Measurements from ENCODE around the gene MFRP.

MFRP gene

GRCh38 chr11:119367661-119368120 lies 21.2 kb upstream of the MFRP start:
- no peak for FAIRE-seq

DNA sequence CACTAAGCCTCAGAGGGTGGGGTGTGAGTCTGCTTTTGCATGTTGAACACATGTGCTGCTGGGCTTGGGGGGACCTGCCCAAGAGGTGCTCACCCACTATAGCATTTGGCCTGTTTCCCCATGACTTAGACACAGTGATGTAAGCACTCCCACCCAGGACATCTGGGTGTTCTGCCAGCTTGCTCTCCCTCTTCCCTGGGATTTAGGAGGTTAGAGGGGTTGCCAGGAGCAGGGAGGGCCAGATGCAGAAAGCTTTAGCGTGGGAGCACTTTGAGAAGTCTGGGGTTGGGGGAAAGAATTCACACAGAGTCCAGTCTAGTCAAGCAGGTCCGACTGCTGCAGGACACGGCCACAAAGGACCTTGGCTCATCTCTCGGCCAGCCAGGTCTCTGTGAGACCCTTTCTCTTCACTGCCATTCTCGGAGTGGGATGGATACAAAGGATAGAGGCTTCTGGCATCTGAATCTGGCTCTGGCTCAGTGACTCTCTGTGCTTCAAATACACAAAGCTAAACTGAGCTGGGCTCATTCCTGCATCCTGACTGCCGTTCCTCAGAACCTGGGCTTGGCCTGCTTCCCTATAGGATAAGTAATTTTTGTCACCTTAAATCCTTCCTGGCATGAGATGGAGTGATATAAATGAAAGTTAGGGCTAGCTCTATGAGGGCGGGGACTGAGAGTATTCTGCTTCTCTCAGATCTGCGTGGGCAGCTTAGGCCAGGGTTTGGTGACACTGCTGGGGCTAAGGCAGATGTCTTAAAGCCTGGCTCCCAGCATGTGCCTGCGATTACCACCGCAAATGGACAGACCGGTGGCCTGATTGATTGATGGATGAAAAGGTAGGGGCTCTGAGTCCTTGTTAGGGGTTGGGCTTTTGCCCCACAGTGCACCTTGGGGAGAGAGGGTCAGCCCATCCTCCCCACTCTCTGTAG lies 20.4 kb upstream of the MFRP start:
- TF ChIP-seq, protein P1, sequence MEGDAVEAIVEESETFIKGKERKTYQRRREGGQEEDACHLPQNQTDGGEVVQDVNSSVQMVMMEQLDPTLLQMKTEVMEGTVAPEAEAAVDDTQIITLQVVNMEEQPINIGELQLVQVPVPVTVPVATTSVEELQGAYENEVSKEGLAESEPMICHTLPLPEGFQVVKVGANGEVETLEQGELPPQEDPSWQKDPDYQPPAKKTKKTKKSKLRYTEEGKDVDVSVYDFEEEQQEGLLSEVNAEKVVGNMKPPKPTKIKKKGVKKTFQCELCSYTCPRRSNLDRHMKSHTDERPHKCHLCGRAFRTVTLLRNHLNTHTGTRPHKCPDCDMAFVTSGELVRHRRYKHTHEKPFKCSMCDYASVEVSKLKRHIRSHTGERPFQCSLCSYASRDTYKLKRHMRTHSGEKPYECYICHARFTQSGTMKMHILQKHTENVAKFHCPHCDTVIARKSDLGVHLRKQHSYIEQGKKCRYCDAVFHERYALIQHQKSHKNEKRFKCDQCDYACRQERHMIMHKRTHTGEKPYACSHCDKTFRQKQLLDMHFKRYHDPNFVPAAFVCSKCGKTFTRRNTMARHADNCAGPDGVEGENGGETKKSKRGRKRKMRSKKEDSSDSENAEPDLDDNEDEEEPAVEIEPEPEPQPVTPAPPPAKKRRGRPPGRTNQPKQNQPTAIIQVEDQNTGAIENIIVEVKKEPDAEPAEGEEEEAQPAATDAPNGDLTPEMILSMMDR (IDR thresholded peaks at IDR 0.05; ENCODE audit: insufficient read depth, missing control alignments), result no peak
- DNase-seq (ENCODE audit: insufficient read length, low spot score), result no peak
- FAIRE-seq, result no peak

More at GRCh38 chr11:119367661-119368120, 21.2 kb upstream of the MFRP start:
- TF ChIP-seq, protein P1 (IDR thresholded peaks at IDR 0.05; ENCODE audit: insufficient read depth, missing control alignments), result no peak
- DNase-seq (ENCODE audit: insufficient read length, low spot score), result no peak

- FAIRE-seq (no peak), DNase-seq (ENCODE audit: insufficient read length, low spot score) (no peak)
- TF ChIP-seq, protein P1 (IDR thresholded peaks at IDR 0.05; ENCODE audit: insufficient read depth, missing control alignments), result no peak
Observed at GRCh38 chr11:119365071-119365591, 18.6 kb upstream of the MFRP start.

GRCh38 chr11:119363851-119364590 lies 17.5 kb upstream of the MFRP start:
- TF ChIP-seq, protein P1 (IDR thresholded peaks at IDR 0.05; ENCODE audit: insufficient read depth, missing control alignments), result no peak
- DNase-seq (ENCODE audit: insufficient read length, low spot score) (no peak), FAIRE-seq (no peak)

- no peak for FAIRE-seq
- no peak for DNase-seq (ENCODE audit: insufficient read length, low spot score)
- TF ChIP-seq, protein P1 (IDR thresholded peaks at IDR 0.05; ENCODE audit: insufficient read depth, missing control alignments), result no peak
Observed at GRCh38 chr11:119363081-119363850, 16.8 kb upstream of the MFRP start.

DNA sequence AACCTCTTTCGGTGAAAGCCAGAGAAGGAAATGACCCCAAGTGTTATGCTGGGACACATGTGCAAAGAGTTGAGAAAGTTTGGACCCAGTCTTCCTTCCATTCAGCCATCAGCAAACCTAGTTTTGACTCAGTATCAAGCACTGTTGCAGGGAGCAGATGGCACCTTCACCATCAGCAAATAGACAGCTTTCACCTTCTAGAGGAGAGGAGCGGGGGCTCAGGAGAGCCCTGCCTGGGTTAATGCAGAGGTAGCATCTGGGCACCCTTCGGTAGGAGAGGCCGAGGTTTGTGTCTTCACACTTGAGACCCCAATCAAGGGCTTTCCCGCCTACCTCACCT lies 16.2 kb upstream of the MFRP start:
- FAIRE-seq (no peak), DNase-seq (ENCODE audit: insufficient read length, low spot score) (no peak)
- TF ChIP-seq, protein P1 (IDR thresholded peaks at IDR 0.05; ENCODE audit: insufficient read depth, missing control alignments), result no peak
